GM10248 (cell line): ENCODE data around the gene GCK.

Experiments
- CTCF ChIA-PET: fragments of 300-600 bp; sonication (Branson Sonifier 250); formaldehyde crosslinking; extraction: SDS; loops from one replicate; lab custom pipeline; 2021; ENCODE audit warnings: antibody characterized with exemption; lab: Yijun Ruan, JAX
- POLR2A ChIA-PET: fragments of 350-650 bp; sonication (Branson Sonifier 250); formaldehyde crosslinking; extraction: SDS; loops from one replicate; lab custom pipeline; 2020; ENCODE audit warnings: antibody characterized with exemption; lab: Yijun Ruan, JAX
- DNase-seq: peaks from one replicate; pipeline ENCODE4 v3.0.0; 2012; ENCODE audit errors: extremely low spot score
- TF ChIP-seq, protein P1 (sequence below): IDR thresholded peaks from 2 replicates; pipeline ENCODE4 v1.5.1; 2012; ENCODE audit warnings: mild to moderate bottlenecking, low read depth; ENCODE audit errors: extremely low read depth, missing control alignments, control extremely low read depth

GCK gene

DNA sequence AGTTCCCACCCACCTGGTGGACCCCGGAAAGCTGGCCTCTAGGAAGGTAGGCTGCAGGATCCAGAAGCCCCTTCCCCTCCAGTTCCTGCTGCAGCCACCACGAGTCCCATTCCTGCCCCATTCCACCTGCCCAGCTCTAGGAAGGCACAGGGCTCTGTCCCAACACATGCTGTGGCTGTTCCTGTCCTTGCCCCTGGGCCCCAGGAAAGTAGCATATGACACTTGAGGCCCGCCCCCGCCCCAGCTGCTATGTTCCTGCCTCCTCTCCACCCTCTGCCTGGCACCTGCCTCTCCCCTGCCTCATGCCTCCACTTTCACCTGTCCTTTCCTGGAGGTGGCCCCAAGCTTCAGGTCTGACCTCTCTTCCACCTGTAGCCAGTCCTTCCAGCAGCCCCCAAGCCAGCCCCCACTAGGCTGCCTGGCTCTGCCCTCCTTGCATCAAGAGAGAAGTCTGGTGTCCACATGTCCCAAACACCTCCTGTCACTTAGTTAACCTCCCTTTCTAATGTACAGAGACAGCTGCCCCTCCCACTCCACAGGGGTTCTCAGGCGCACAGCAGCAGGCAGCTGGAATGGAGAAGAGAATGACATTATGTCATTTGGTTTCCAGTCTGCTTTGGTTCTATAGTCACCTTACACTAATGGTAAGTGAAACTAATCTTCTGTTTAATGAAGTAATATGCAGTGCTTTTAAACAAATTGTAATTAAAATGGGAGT lies 34.3 kb upstream of the GCK start:
- ChIA-PET POLR2A (interaction anchor here (0.5 kb wide), 1 partner anchor 179 kb away, joined by 3 read pairs; the partner anchor contains the start of gene DBNL), CTCF (interaction anchor here (1.0 to 2.3 kb wide), 3 partner anchors 9 to 20 kb away, joined by 3 to 10 read pairs (median 4); no protein-coding TSS in a partner anchor)
- no peak for DNase-seq
- TF ChIP-seq, protein P1, sequence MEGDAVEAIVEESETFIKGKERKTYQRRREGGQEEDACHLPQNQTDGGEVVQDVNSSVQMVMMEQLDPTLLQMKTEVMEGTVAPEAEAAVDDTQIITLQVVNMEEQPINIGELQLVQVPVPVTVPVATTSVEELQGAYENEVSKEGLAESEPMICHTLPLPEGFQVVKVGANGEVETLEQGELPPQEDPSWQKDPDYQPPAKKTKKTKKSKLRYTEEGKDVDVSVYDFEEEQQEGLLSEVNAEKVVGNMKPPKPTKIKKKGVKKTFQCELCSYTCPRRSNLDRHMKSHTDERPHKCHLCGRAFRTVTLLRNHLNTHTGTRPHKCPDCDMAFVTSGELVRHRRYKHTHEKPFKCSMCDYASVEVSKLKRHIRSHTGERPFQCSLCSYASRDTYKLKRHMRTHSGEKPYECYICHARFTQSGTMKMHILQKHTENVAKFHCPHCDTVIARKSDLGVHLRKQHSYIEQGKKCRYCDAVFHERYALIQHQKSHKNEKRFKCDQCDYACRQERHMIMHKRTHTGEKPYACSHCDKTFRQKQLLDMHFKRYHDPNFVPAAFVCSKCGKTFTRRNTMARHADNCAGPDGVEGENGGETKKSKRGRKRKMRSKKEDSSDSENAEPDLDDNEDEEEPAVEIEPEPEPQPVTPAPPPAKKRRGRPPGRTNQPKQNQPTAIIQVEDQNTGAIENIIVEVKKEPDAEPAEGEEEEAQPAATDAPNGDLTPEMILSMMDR, result no peak

DNA sequence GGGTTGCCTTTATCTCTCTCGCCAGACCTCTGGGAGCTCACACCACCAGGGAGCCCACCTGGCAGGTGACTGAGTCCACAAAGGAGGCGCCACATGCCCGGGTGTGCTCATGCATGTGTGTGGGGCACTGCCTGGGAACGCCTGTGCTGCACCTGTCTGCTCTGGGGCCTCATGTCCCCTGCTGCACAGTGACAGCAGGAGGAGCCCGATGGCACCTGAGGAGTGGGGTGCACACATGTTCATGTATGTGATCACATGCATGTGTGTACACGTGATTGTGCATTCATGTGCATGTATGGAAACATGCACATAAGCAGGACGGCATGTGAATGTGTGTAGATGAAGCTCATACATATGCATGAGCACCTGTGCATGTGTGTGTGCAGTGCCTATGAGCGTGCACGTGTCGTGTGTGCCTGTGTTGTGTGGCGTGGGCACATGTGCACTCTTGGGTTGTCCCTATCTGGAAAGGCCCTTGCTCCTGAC lies 33.6 kb upstream of the GCK start:
- TF ChIP-seq, protein P1, result no peak
- no peak for DNase-seq
- ChIA-PET CTCF (interaction anchor here (1.0 to 1.4 kb wide), 2 partner anchors 9 to 21 kb away, joined by 3 to 4 read pairs; no protein-coding TSS in a partner anchor), POLR2A (interaction anchor here (0.5 kb wide), 1 partner anchor 178 kb away, joined by 3 read pairs; the partner anchor contains the start of gene DBNL)

DNA sequence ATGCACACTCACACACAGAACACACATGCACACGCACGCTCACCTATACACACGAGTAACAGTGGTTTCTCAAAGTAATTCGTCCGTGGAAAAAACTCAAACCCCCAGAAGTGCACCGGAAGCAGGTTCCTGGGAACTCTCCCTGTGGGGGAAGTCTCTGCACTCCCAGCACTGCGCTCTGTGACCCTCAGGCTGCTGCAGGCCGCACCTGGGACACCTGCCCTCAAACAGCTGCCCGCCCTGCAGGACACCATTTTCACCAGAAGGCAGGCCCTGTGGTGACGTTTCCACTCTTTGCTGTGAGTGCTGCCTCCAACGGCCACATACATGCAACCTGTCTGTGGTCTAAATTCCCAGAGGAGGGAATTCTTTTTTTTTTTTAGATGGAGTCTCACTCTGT lies 32.8 kb upstream of the GCK start:
- TF ChIP-seq, protein P1, result no peak
- CTCF ChIA-PET, result interaction anchor here (1.3 kb wide), 1 partner anchor 8 kb away, joined by 3 read pairs; no protein-coding TSS in a partner anchor
- POLR2A ChIA-PET, result no interaction called here
- DNase-seq, result no peak

DNA sequence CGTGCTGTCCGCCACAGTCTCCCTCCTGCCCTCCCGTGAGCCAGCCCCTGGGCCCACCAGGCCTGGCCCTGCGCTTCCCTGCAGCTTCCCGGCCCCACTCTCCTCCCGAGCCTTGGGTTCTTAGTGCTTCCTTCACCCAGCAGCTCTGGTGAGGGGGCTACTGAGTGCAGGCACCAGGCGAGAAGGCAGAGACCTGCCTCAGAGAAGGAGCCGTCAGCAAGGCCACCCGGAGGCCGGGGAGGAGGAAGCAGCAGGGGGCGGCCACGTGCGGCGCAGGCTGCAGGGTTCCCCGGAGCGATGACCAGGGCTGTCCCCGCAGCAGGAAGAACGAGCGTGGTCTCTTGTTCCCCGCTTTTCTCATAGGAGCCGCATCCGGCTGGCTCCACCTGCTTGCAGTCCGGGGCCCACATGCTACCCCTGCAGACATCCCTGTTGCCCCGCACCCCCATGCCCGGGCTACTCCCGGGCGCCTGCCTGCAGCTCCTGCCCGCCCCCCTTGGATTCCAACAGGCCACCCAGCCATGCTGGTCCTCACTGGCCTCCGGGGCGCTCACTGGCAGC lies 32.1 kb upstream of the GCK start:
- ChIA-PET POLR2A (no interaction called here), CTCF (interaction anchor here (1.3 kb wide), 1 partner anchor 9 kb away, joined by 3 read pairs; no protein-coding TSS in a partner anchor)
- no peak for DNase-seq
- TF ChIP-seq, protein P1, result no peak

DNA sequence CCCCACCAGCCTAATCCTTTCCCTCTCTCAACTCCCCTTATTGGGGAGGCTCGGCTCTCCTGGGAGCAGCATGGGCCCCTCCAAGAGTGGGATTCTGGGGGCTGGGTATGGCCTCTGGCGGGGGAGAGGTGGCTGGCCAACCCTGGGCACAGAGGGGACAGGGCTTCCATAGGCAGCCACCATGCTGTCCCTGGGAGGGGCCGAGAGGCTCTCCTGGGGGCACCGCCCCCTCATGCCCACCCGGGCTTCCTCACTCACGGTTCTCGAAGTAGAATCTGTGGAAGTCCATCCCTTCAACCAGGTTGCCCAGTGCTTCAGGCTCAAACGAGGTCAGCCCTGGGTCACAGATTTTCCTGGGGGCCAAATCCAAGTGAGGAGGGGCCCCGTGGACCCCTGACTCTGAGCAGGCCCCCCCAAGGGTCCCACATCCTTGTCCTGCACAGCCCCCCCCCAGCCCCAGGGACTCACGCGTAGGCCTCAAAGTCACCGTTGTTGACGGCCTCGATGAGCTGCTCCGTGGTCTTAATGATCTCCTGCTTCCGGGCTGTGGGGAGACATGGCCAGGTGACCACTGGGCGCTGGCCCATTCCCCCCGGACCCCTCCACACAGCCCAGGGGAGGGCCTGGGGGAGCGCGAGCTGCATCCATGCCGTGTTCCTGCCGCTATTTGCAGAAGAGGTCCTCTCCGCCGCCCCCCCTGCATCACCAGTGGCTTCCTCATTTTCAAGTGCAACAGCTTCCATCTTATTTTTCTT lies 31.3 kb upstream of the GCK start:
- DNase-seq, result no peak
- TF ChIP-seq, protein P1, result no peak
- POLR2A ChIA-PET, result no interaction called here
- CTCF ChIA-PET, result interaction anchor here (1.3 kb wide), 1 partner anchor 9 kb away, joined by 3 read pairs; no protein-coding TSS in a partner anchor

DNA sequence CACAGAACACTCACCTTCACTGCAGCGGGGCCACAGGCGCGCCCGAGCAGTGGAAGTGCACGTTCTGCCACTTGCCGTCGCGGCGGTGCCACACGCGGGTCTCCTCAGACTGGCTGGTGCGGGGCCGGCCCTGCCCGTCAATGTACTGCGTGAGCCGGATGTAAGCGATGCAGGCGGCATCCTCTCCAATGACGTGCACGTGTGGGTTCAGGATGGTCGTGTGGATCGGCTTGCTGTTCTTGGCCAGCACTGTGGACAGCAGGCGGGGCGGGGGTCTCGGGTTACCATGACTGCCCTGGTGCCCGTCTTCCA lies 30.8 kb upstream of the GCK start:
- ChIA-PET POLR2A (no interaction called here), CTCF (interaction anchor here (2.0 kb wide), 1 partner anchor 345 kb away, joined by 5 read pairs; no protein-coding TSS in a partner anchor)
- DNase-seq, result no peak
- TF ChIP-seq, protein P1, result no peak
